ENCODE data around the gene SLC15A1. TPM values are rescaled to one million over a fixed set of nuclear protein-coding genes. Genes with fewer than 3 reads are reported as not detected.

The SLC15A1 gene
- total and polyA plus RNA-seq, 10 donors, result 0.03 TPM; not detected in 8

DNA sequence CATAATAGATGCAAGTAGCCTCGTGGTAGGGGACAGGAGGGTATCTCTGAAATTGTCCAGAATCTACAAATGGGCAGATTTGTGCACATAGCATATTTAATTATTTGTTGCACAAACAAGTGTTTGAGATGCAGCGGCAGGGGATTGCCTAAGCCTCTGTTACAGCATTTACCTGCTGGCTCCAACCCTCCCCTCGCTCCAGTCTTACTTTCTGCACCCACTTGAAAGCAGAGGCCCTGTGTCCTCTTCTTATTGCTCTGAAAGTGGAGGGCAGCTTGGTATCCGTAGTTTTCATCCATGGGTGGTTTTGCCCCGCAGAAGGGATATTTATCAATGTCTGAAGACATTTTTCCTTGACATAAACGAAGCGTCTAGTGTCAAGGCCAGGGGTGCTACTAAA, 102.6 kb downstream of the SLC15A1 start:
- Histone ChIP-seq H3K27ac (no peak overlapping the region), H3K9me3 (no peaks in the 10 kb centered on the region), H3K4me3 (no peak overlapping the region), H3K36me3 (no peaks in the 10 kb centered on the region), H3K4me1 (peaks cover 0 to 18% (median 6%) of the 10 kb centered on the region in 6 donors), H3K27me3 (replicated peaks in 1 of 7) (peaks cover 0 to 4% (median 0%) of the 10 kb centered on the region in 7 donors)
- TF ChIP-seq CTCF (IDR thresholded peaks at IDR 0.05 in 8 of 11, conservative IDR thresholded peaks at IDR 0.05 in 3 of 11), result no peak
- TF ChIP-seq POLR2A (IDR thresholded peaks at IDR 0.05), result no peak
- TF ChIP-seq POLR2AphosphoS5 (IDR thresholded peaks at IDR 0.05), result no peak
- no peak for DNase-seq
- intact Hi-C loops (cut with DNase I; ENCODE audit: low total_unique reads), result loop anchor here (5.0 kb wide), 1 partner anchor 203 kb away; no protein-coding TSS in a partner anchor
- 77 to 89% (median 80%) methylated on average over 7 of the region's 7 CpGs for WGBS, 5 donors

- H3K27me3 ChIP-seq (replicated peaks in 1 of 7), result peaks cover 0 to 4% (median 0%) of the 10 kb centered on the region in 7 donors
- no peak overlapping the region for H3K4me3 ChIP-seq
- peaks cover 0 to 18% (median 6%) of the 10 kb centered on the region in 6 donors for H3K4me1 ChIP-seq
- no peaks in the 10 kb centered on the region for H3K36me3 ChIP-seq
- peak overlapping the region in 2 of 8 donors; percentile 26 to 37 for H3K27ac ChIP-seq
- no peak for DNase-seq
- intact Hi-C loops (cut with DNase I; ENCODE audit: low total_unique reads), result no loop called here
- H3K9me3 ChIP-seq, result no peaks in the 10 kb centered on the region
- 79 to 91% (median 85%) methylated on average over 3 of the region's 3 CpGs for WGBS, 5 donors
- TF ChIP-seq POLR2AphosphoS5 (IDR thresholded peaks at IDR 0.05) (no peak), POLR2A (IDR thresholded peaks at IDR 0.05) (no peak), CTCF (IDR thresholded peaks at IDR 0.05 in 8 of 11, conservative IDR thresholded peaks at IDR 0.05 in 3 of 11) (no peak)
These were observed 103.8 kb downstream of the SLC15A1 start for GRCh38 chr13:98648686-98649085.

GRCh38 chr13:98648141-98648540, 104.3 kb downstream of the SLC15A1 start:
- intact Hi-C loops (cut with DNase I; ENCODE audit: low total_unique reads), result no loop called here
- TF ChIP-seq POLR2AphosphoS5 (IDR thresholded peaks at IDR 0.05), result no peak
- TF ChIP-seq CTCF (IDR thresholded peaks at IDR 0.05 in 8 of 11, conservative IDR thresholded peaks at IDR 0.05 in 3 of 11), result no peak
- no peak for TF ChIP-seq POLR2A (IDR thresholded peaks at IDR 0.05)
- no peak overlapping the region for H3K4me3 ChIP-seq
- H3K27ac ChIP-seq, result no peak overlapping the region
- no peak for DNase-seq
- peaks cover 0 to 13% (median 2%) of the 10 kb centered on the region in 6 donors for H3K4me1 ChIP-seq
- peaks cover 0 to 4% (median 0%) of the 10 kb centered on the region in 7 donors for H3K27me3 ChIP-seq (replicated peaks in 1 of 7)
- 65 to 88% (median 70%) methylated on average over 2 of the region's 2 CpGs for WGBS, 5 donors
- no peaks in the 10 kb centered on the region for H3K9me3 ChIP-seq
- no peaks in the 10 kb centered on the region for H3K36me3 ChIP-seq

GRCh38 chr13:98647121-98647520, 105.4 kb downstream of the SLC15A1 start:
- Histone ChIP-seq H3K4me1 (peaks cover 0 to 10% (median 0%) of the 10 kb centered on the region in 6 donors), H3K4me3 (no peak overlapping the region), H3K9me3 (no peaks in the 10 kb centered on the region), H3K36me3 (no peaks in the 10 kb centered on the region), H3K27me3 (replicated peaks in 1 of 7) (peaks cover 0 to 4% (median 0%) of the 10 kb centered on the region in 7 donors), H3K27ac (no peak overlapping the region)
- WGBS, 5 donors, result 91 to 98% (median 93%) methylated on average over 2 of the region's 2 CpGs
- no peak for DNase-seq
- intact Hi-C loops (cut with DNase I; ENCODE audit: low total_unique reads), result no loop called here
- TF ChIP-seq CTCF (IDR thresholded peaks at IDR 0.05 in 8 of 11, conservative IDR thresholded peaks at IDR 0.05 in 3 of 11) (no peak), POLR2A (IDR thresholded peaks at IDR 0.05) (no peak), POLR2AphosphoS5 (IDR thresholded peaks at IDR 0.05) (no peak)
